ENCODE data around the gene PRKAG2.

PRKAG2 gene

GRCh38 chr7:151820491-151821105 lies 56.3 kb downstream of the PRKAG2 start:
- Histone ChIP-seq H3K36me3 (replicated peaks; ENCODE audit: low read depth, low read length) (no peaks in the 10 kb centered on the region), H3K4me2 (ENCODE audit: low read length) (no peak overlapping the region), H3K79me2 (ENCODE audit: low read length) (no peaks in the 10 kb centered on the region), H3K9ac (ENCODE audit: low read length) (no peak overlapping the region), H3K4me1 (ENCODE audit: low read length) (peaks cover 3% of the 10 kb centered on the region; the same call in 1 of the 2 replicates), H3K4me3 (ENCODE audit: low read length) (no peak overlapping the region), H3K9me3 (ENCODE audit: insufficient read depth, low read length) (no peaks in the 10 kb centered on the region), H2AFZ (ENCODE audit: low read depth, low read length) (no peak overlapping the region), H3K27me3 (ENCODE audit: low read depth, low read length) (peaks cover 8% of the 10 kb centered on the region; the same call in 1 of the 2 replicates), H4K20me1 (ENCODE audit: insufficient read depth, low read length) (no peaks in the 10 kb centered on the region), H3K27ac (ENCODE audit: low read length) (no peak overlapping the region)
- TF ChIP-seq EZH2phosphoT487 (IDR thresholded peaks at IDR 0.05; ENCODE audit: low read depth) (no peak), CTCF (IDR thresholded peaks at IDR 0.05; ENCODE audit: low read depth, low read length) (no peak)

GRCh38 chr7:151819866-151820265 lies 57.0 kb downstream of the PRKAG2 start:
- Histone ChIP-seq H2AFZ (ENCODE audit: low read depth, low read length) (no peak overlapping the region), H3K27ac (ENCODE audit: low read length) (no peak overlapping the region), H3K27me3 (ENCODE audit: low read depth, low read length) (0 out of 2 replicates have a peak, but pooled peaks cover 3% of the 10 kb centered on the region), H4K20me1 (ENCODE audit: insufficient read depth, low read length) (no peaks in the 10 kb centered on the region), H3K36me3 (replicated peaks; ENCODE audit: low read depth, low read length) (no peaks in the 10 kb centered on the region), H3K4me1 (ENCODE audit: low read length) (no peaks in the 10 kb centered on the region), H3K4me2 (ENCODE audit: low read length) (no peak overlapping the region), H3K9me3 (ENCODE audit: insufficient read depth, low read length) (no peaks in the 10 kb centered on the region), H3K4me3 (ENCODE audit: low read length) (no peak overlapping the region), H3K9ac (ENCODE audit: low read length) (no peak overlapping the region), H3K79me2 (ENCODE audit: low read length) (no peaks in the 10 kb centered on the region)
- TF ChIP-seq CTCF (IDR thresholded peaks at IDR 0.05; ENCODE audit: low read depth, low read length) (no peak), EZH2phosphoT487 (IDR thresholded peaks at IDR 0.05; ENCODE audit: low read depth) (no peak)

GRCh38 chr7:151818674-151819519 lies 58.0 kb downstream of the PRKAG2 start:
- no peak for TF ChIP-seq CTCF (IDR thresholded peaks at IDR 0.05; ENCODE audit: low read depth, low read length)
- no peak for TF ChIP-seq EZH2phosphoT487 (IDR thresholded peaks at IDR 0.05; ENCODE audit: low read depth)
- no peaks in the 10 kb centered on the region for H3K4me1 ChIP-seq (ENCODE audit: low read length)
- no peak overlapping the region for H2AFZ ChIP-seq (ENCODE audit: low read depth, low read length)
- H3K27me3 ChIP-seq (ENCODE audit: low read depth, low read length) = no peaks in the 10 kb centered on the region
- no peak overlapping the region for H3K27ac ChIP-seq (ENCODE audit: low read length)
- no peaks in the 10 kb centered on the region for H3K9me3 ChIP-seq (ENCODE audit: insufficient read depth, low read length)
- H3K4me2 ChIP-seq (ENCODE audit: low read length) = no peak overlapping the region
- H4K20me1 ChIP-seq (ENCODE audit: insufficient read depth, low read length) = no peaks in the 10 kb centered on the region
- H3K4me3 ChIP-seq (ENCODE audit: low read length) = no peak overlapping the region
- no peaks in the 10 kb centered on the region for H3K79me2 ChIP-seq (ENCODE audit: low read length)
- no peaks in the 10 kb centered on the region for H3K36me3 ChIP-seq (replicated peaks; ENCODE audit: low read depth, low read length)
- no peak overlapping the region for H3K9ac ChIP-seq (ENCODE audit: low read length)

- Histone ChIP-seq H3K27ac (ENCODE audit: low read length) (no peak overlapping the region), H3K27me3 (ENCODE audit: low read depth, low read length) (no peaks in the 10 kb centered on the region), H3K79me2 (ENCODE audit: low read length) (no peaks in the 10 kb centered on the region)
Measured at GRCh38 chr7:151817981-151818673, 58.8 kb downstream of the PRKAG2 start.

More at GRCh38 chr7:151817981-151818673, 58.8 kb downstream of the PRKAG2 start:
- no peak overlapping the region for H3K4me3 ChIP-seq (ENCODE audit: low read length)
- no peaks in the 10 kb centered on the region for H3K4me1 ChIP-seq (ENCODE audit: low read length)
- no peaks in the 10 kb centered on the region for H3K9me3 ChIP-seq (ENCODE audit: insufficient read depth, low read length)
- H3K36me3 ChIP-seq (replicated peaks; ENCODE audit: low read depth, low read length) = no peaks in the 10 kb centered on the region
- no peak overlapping the region for H2AFZ ChIP-seq (ENCODE audit: low read depth, low read length)
- H3K4me2 ChIP-seq (ENCODE audit: low read length) = no peak overlapping the region
- TF ChIP-seq EZH2phosphoT487 (IDR thresholded peaks at IDR 0.05; ENCODE audit: low read depth) = no peak
- TF ChIP-seq CTCF (IDR thresholded peaks at IDR 0.05; ENCODE audit: low read depth, low read length) = no peak
- H4K20me1 ChIP-seq (ENCODE audit: insufficient read depth, low read length) = no peaks in the 10 kb centered on the region
- H3K9ac ChIP-seq (ENCODE audit: low read length) = no peak overlapping the region
